ENCODE data around the gene VASP. TPM values are rescaled to one million over a fixed set of nuclear protein-coding genes. Genes with fewer than 3 reads are reported as not detected.
A peak's percentile ranks its signal among the peaks of the same experiment; 100 is the strongest.

The VASP gene
- total and polyA plus RNA-seq, 7 donors: 13.5 to 76.3 (median 22.7) TPM

DNA sequence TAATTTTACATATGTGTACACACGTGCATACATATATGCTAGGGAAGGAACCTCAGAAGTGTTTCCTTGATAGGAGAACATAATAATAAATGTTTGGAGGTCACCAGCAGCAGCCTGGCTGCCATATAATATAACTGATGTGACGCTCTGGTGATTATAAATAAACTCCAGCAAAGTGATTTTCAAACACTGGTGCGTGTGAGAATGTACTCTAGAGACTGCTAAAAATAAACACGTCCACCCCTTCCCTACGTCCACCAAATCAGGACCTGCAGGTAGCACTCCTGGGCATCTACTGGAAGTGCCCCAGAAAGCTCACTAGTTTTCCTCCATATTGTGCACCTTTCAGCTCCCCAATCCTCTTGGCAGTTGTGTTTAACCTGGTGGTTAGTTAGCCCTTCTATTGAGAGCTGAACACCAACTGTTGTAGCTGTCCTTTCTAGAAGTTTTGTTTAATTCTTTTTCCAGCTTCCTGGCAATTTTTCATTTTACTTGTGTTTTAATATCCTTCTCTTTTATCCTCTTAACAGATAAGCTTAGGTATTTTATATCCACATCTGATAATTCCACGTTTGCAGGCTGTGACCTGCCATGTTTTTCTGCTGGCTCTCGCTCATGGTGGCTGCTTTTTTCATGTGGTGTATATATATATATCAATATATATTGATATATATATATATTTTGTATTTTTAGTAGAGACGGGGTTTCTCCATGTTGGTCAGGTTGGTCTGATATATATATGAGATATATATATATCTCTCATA is 64.4 kb downstream of the VASP start:
- intact Hi-C loops (cut with DNase I): no loop called here
- Histone ChIP-seq H3K27me3 (ENCODE audit: insufficient read depth in 3 of 3, low read length in 2 of 3) (no peaks in the 10 kb centered on the region), H3K9me3 (peaks cover 4% of the 10 kb centered on the region), H3K36me3 (ENCODE audit: insufficient read depth in 1 of 2, low read depth in 1 of 2) (no peaks in the 10 kb centered on the region), H3K4me1 (peaks cover 57% of the 10 kb centered on the region), H3K27ac (peak overlapping the region; percentile 51), H3K4me3 (no peak overlapping the region)
- peak in 3 of 4 donors; percentile 32 to 49 (median 43) for ATAC-seq
- TF ChIP-seq, protein P1, sequence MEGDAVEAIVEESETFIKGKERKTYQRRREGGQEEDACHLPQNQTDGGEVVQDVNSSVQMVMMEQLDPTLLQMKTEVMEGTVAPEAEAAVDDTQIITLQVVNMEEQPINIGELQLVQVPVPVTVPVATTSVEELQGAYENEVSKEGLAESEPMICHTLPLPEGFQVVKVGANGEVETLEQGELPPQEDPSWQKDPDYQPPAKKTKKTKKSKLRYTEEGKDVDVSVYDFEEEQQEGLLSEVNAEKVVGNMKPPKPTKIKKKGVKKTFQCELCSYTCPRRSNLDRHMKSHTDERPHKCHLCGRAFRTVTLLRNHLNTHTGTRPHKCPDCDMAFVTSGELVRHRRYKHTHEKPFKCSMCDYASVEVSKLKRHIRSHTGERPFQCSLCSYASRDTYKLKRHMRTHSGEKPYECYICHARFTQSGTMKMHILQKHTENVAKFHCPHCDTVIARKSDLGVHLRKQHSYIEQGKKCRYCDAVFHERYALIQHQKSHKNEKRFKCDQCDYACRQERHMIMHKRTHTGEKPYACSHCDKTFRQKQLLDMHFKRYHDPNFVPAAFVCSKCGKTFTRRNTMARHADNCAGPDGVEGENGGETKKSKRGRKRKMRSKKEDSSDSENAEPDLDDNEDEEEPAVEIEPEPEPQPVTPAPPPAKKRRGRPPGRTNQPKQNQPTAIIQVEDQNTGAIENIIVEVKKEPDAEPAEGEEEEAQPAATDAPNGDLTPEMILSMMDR (IDR thresholded peaks at IDR 0.05): no peak
- WGBS, 3 donors: 46 to 55% (median 47%) methylated on average over 8 of the region's 8 CpGs
- no peak for DNase-seq

DNA sequence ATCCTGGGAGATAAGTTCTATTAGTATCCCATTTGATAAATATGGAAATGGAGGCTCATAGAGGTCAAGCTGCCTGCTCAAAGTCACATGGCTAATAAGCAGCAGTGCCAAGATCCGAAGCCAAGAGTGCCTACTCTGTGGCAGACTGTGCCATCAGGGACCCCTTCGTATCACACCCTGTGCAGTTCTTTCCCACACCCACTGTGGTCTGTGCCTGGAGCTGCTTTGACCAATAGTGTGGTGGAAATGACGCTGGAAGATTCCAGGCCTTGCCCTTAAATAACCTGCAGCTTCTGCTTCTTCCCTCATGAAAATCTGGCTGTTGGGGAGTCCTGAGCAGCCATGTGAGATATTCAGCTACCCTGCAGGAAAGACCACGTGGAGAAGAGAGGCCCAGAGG is 67.2 kb downstream of the VASP start:
- Histone ChIP-seq H3K27me3 (ENCODE audit: insufficient read depth in 3 of 3, low read length in 2 of 3) (no peaks in the 10 kb centered on the region), H3K9me3 (peaks cover 4% of the 10 kb centered on the region), H3K4me3 (no peak overlapping the region), H3K4me1 (peaks cover 58% of the 10 kb centered on the region), H3K36me3 (ENCODE audit: insufficient read depth in 1 of 2, low read depth in 1 of 2) (no peaks in the 10 kb centered on the region), H3K27ac (peak overlapping the region; percentile 63)
- ATAC-seq (peak in 1 of 4 donors; percentile 19), DNase-seq (no peak)
- intact Hi-C loops (cut with DNase I): no loop called here
- TF ChIP-seq, protein P1 (IDR thresholded peaks at IDR 0.05): no peak
- WGBS, 3 donors: 41 to 54% (median 43%) methylated on average over 4 of the region's 4 CpGs

DNA sequence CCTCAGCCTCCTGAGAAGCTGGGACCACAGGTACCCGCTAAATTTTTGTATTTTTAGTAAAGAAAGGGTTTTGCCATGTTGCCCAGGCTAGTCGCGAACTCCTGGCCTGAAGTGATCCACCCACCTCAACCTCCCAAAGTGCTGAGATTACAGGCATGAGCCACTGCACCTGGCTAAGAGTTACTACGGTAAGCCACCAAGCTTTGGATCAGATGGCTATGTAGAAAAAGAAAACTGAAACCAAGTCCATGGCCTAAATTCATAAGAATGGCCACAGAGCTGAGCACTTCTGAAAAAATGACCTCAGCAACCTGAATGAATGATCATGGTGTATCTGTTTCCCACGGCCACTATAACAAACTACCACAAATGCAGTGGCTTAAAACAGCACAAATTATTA is 67.9 kb downstream of the VASP start:
- Histone ChIP-seq H3K9me3 (peaks cover 4% of the 10 kb centered on the region), H3K4me3 (no peak overlapping the region), H3K36me3 (ENCODE audit: insufficient read depth in 1 of 2, low read depth in 1 of 2) (no peaks in the 10 kb centered on the region), H3K4me1 (peaks cover 52% of the 10 kb centered on the region), H3K27me3 (ENCODE audit: insufficient read depth in 3 of 3, low read length in 2 of 3) (no peaks in the 10 kb centered on the region), H3K27ac (peak overlapping the region; percentile 63)
- ATAC-seq (no peak), DNase-seq (no peak)
- intact Hi-C loops (cut with DNase I): no loop called here
- TF ChIP-seq, protein P1 (IDR thresholded peaks at IDR 0.05): no peak
- 70 to 81% (median 75%) methylated on average over 5 of the region's 5 CpGs for WGBS, 3 donors

Other genes with a start within 250 kb of the VASP start
- gene CKM, start 184.6 kb upstream of the VASP start, total RNA-seq: over 10,000 TPM in 3 of 4 donors, 1,000 to 10,000 TPM in 1; 9,755 to 16,244 (median 12,984) TPM
- over 10,000 TPM in 2 of 3 donors, 1,000 to 10,000 TPM in 1; 9,503 to 23,818 (median 21,473) TPM for gene CKM, start 184.6 kb upstream of the VASP start, polyA plus RNA-seq
- under 1 TPM in 2 of 4 donors, not detected in 2; 0.11 to 0.27 TPM for gene KLC3, start 166.7 kb upstream of the VASP start, total RNA-seq
- gene KLC3, start 166.7 kb upstream of the VASP start, polyA plus RNA-seq: under 1 TPM in 2 of 3 donors, not detected in 1; 0.03 to 0.05 TPM
- gene ERCC2, start 136.9 kb upstream of the VASP start, total RNA-seq: 10 to 100 TPM in 3 of 4 donors, 1 to 10 TPM in 1; 9.3 to 16.4 (median 12.5) TPM
- gene ERCC2, start 136.9 kb upstream of the VASP start, polyA plus RNA-seq: 1 to 10 TPM; 5.0 to 8.3 (median 5.3) TPM
- 1 to 10 TPM; 4.1 to 6.9 (median 5.8) TPM for gene PPP1R13L, start 102.4 kb upstream of the VASP start, total RNA-seq
- 10 to 100 TPM in 1 of 3 donors, 1 to 10 TPM in 2; 1.8 to 21.4 (median 1.9) TPM for gene PPP1R13L, start 102.4 kb upstream of the VASP start, polyA plus RNA-seq
- gene POLR1G, start 100.8 kb upstream of the VASP start, total RNA-seq: 1 to 10 TPM; 6.0 to 9.6 (median 7.1) TPM
- gene POLR1G, start 100.8 kb upstream of the VASP start, polyA plus RNA-seq: 10 to 100 TPM in 2 of 3 donors, 1 to 10 TPM in 1; 8.8 to 12.5 (median 11.3) TPM
- gene ERCC1, start 83.6 kb upstream of the VASP start, total RNA-seq: 100 to 1,000 TPM in 1 of 4 donors, 10 to 100 TPM in 3; 59.5 to 145 (median 74.2) TPM
- 1,000 to 10,000 TPM in 1 of 3 donors, 10 to 100 TPM in 2; 84.6 to 2,153 (median 96.4) TPM for gene ERCC1, start 83.6 kb upstream of the VASP start, polyA plus RNA-seq
- gene FOSB, start 39.5 kb upstream of the VASP start, total RNA-seq: 1 to 10 TPM in 3 of 4 donors, under 1 TPM in 1; 0.32 to 9.4 (median 1.7) TPM
- gene FOSB, start 39.5 kb upstream of the VASP start, polyA plus RNA-seq: 1 to 10 TPM in 1 of 3 donors, under 1 TPM in 2; 0.41 to 5.4 (median 0.65) TPM
- 100 to 1,000 TPM; 214 to 272 (median 242) TPM for gene RTN2, start 10.4 kb upstream of the VASP start, total RNA-seq
- gene RTN2, start 10.4 kb upstream of the VASP start, polyA plus RNA-seq: 100 to 1,000 TPM in 1 of 3 donors, 10 to 100 TPM in 2; 46.6 to 199 (median 85.8) TPM
- under 1 TPM in 1 of 4 donors, not detected in 3; 0.60 TPM for gene PPM1N, start 9.0 kb upstream of the VASP start, total RNA-seq
- gene PPM1N, start 9.0 kb upstream of the VASP start, polyA plus RNA-seq: under 1 TPM; 0.29 to 0.90 (median 0.31) TPM
- gene OPA3, start 77.3 kb downstream of the VASP start, total RNA-seq: 10 to 100 TPM; 14.0 to 27.6 (median 17.6) TPM
- 10 to 100 TPM in 2 of 3 donors, 1 to 10 TPM in 1; 9.1 to 15.8 (median 12.4) TPM for gene OPA3, start 77.3 kb downstream of the VASP start, polyA plus RNA-seq
- gene GPR4, start 94.7 kb downstream of the VASP start, total RNA-seq: 1 to 10 TPM; 3.0 to 7.5 (median 3.9) TPM
- gene GPR4, start 94.7 kb downstream of the VASP start, polyA plus RNA-seq: 1 to 10 TPM; 1.6 to 2.6 (median 2.4) TPM
- gene EML2, start 131.9 kb downstream of the VASP start, total RNA-seq: 10 to 100 TPM; 10.4 to 31.1 (median 18.3) TPM
- 1 to 10 TPM; 6.2 to 8.3 (median 6.7) TPM for gene EML2, start 131.9 kb downstream of the VASP start, polyA plus RNA-seq
- not detected for gene GIPR, start 160.7 kb downstream of the VASP start, total RNA-seq
- gene GIPR, start 160.7 kb downstream of the VASP start, polyA plus RNA-seq: under 1 TPM in 2 of 3 donors, not detected in 1; under 0.01 to 0.08 TPM
- 100 to 1,000 TPM; 205 to 243 (median 222) TPM for gene SNRPD2, start 184.5 kb downstream of the VASP start, total RNA-seq
- 100 to 1,000 TPM; 251 to 368 (median 326) TPM for gene SNRPD2, start 184.5 kb downstream of the VASP start, polyA plus RNA-seq
- gene QPCTL, start 185.2 kb downstream of the VASP start, total RNA-seq: 1 to 10 TPM in 2 of 4 donors, under 1 TPM in 2; 0.84 to 1.6 (median 1.1) TPM
- 1 to 10 TPM in 1 of 3 donors, under 1 TPM in 2; 0.41 to 1.6 (median 0.84) TPM for gene QPCTL, start 185.2 kb downstream of the VASP start, polyA plus RNA-seq
- gene FBXO46, start 223.4 kb downstream of the VASP start, total RNA-seq: 10 to 100 TPM in 2 of 4 donors, 1 to 10 TPM in 2; 6.4 to 13.0 (median 9.9) TPM
- gene FBXO46, start 223.4 kb downstream of the VASP start, polyA plus RNA-seq: 1 to 10 TPM; 4.6 to 9.5 (median 5.0) TPM
- gene MEIOSIN, start 226.0 kb downstream of the VASP start, total RNA-seq: not detected
- gene MEIOSIN, start 226.0 kb downstream of the VASP start, polyA plus RNA-seq: under 1 TPM in 1 of 3 donors, not detected in 2; 0.01 TPM

Data from psoas muscle (tissue), 8 donors.